HEK293 (cell line): ENCODE data around the gene CFAP69.
A peak's percentile ranks its signal among the peaks of the same experiment; 100 is the strongest.

Experiments used
- BCL11B ChIP-seq: fragments of 450-650 bp; formaldehyde crosslinking; IDR thresholded peaks from 2 replicates; pipeline ENCODE4 v1.5.1; 2016; ENCODE audit warnings: low read depth, missing biosample characterization, missing genetic modification characterization
- INSM2 ChIP-seq: fragments of 450-650 bp; formaldehyde crosslinking; IDR thresholded peaks from 2 replicates; pipeline ENCODE4 v1.5.1; 2016; ENCODE audit warnings: missing biosample characterization, missing genetic modification characterization
- KLF16 ChIP-seq: fragments of 450-650 bp; formaldehyde crosslinking; IDR thresholded peaks from 2 replicates; pipeline ENCODE4 v1.5.1; 2017; ENCODE audit warnings: missing biosample characterization, missing genetic modification characterization
- KLF17 ChIP-seq: fragments of 450-650 bp; formaldehyde crosslinking; IDR thresholded peaks from 2 replicates; pipeline ENCODE4 v1.5.1; 2016; ENCODE audit warnings: missing biosample characterization, missing genetic modification characterization
- KLF9 ChIP-seq: fragments of 450-650 bp; formaldehyde crosslinking; IDR thresholded peaks from 2 replicates; pipeline ENCODE4 v1.5.1; 2016; ENCODE audit warnings: missing biosample characterization, missing genetic modification characterization, low read depth
- PBX3 ChIP-seq: sonication (generic); formaldehyde crosslinking; IDR thresholded peaks from 2 replicates; pipeline ENCODE4 v1.8.1; 2022; ENCODE audit warnings: mild to moderate bottlenecking, moderate library complexity, missing genetic modification reagents
- REPIN1 ChIP-seq: fragments of 450-650 bp; formaldehyde crosslinking; IDR thresholded peaks from 2 replicates; pipeline ENCODE4 v1.5.1; 2017; ENCODE audit warnings: missing biosample characterization, missing genetic modification characterization, low read depth
- SP7 ChIP-seq: fragments of 450-650 bp; formaldehyde crosslinking; IDR thresholded peaks from 2 replicates; pipeline ENCODE4 v1.5.1; 2016; ENCODE audit warnings: missing biosample characterization, missing genetic modification characterization
- YY1 ChIP-seq: fragments of 450-650 bp; formaldehyde crosslinking; IDR thresholded peaks from 2 replicates; pipeline ENCODE4 v1.5.1; 2018; ENCODE audit warnings: missing biosample characterization, missing genetic modification characterization
- ZBTB21 ChIP-seq: fragments of 450-650 bp; formaldehyde crosslinking; IDR thresholded peaks from 2 replicates; pipeline ENCODE4 v1.5.1; 2017; ENCODE audit warnings: missing biosample characterization, missing genetic modification characterization
- ZBTB48 ChIP-seq: fragments of 450-650 bp; formaldehyde crosslinking; IDR thresholded peaks from 2 replicates; pipeline ENCODE4 v1.5.1; 2016; ENCODE audit warnings: missing biosample characterization, missing genetic modification characterization
- ZEB2 ChIP-seq: fragments of 450-650 bp; formaldehyde crosslinking; IDR thresholded peaks from 2 replicates; pipeline ENCODE4 v1.5.1; 2016; ENCODE audit warnings: missing biosample characterization, missing genetic modification characterization
- ZFP37 ChIP-seq: fragments of 450-650 bp; formaldehyde crosslinking; IDR thresholded peaks from 2 replicates; pipeline ENCODE4 v1.5.1; 2016; ENCODE audit warnings: missing biosample characterization, missing genetic modification characterization
- ZNF174 ChIP-seq: fragments of 450-650 bp; formaldehyde crosslinking; IDR thresholded peaks from 2 replicates; pipeline ENCODE4 v1.5.0; 2017; ENCODE audit warnings: missing biosample characterization, mild to moderate bottlenecking, missing genetic modification characterization
- ZNF2 ChIP-seq: fragments of 450-650 bp; formaldehyde crosslinking; IDR thresholded peaks from 2 replicates; pipeline ENCODE4 v1.5.1; 2016; ENCODE audit warnings: missing biosample characterization, missing genetic modification characterization
- ZNF280C ChIP-seq: fragments of 450-650 bp; formaldehyde crosslinking; IDR thresholded peaks from 2 replicates; pipeline ENCODE4 v1.5.1; 2016; ENCODE audit warnings: missing biosample characterization, missing genetic modification characterization
- ZNF324 ChIP-seq: fragments of 450-650 bp; formaldehyde crosslinking; IDR thresholded peaks from 2 replicates; pipeline ENCODE4 v1.5.1; 2016; ENCODE audit warnings: missing biosample characterization, missing genetic modification characterization
- ZNF335 ChIP-seq: fragments of 450-650 bp; formaldehyde crosslinking; conservative IDR thresholded peaks from 2 replicates; pipeline ENCODE4 v1.5.1; 2016; ENCODE audit warnings: missing biosample characterization, missing genetic modification characterization
- ZNF391 ChIP-seq: fragments of 450-650 bp; formaldehyde crosslinking; IDR thresholded peaks from 2 replicates; pipeline ENCODE4 v1.5.1; 2016; ENCODE audit warnings: low read depth, missing biosample characterization, missing genetic modification characterization, borderline replicate concordance
- ZNF394 ChIP-seq: fragments of 450-650 bp; formaldehyde crosslinking; IDR thresholded peaks from 2 replicates; pipeline ENCODE4 v1.5.1; 2016; ENCODE audit warnings: missing biosample characterization, missing genetic modification characterization, mild to moderate bottlenecking, moderate library complexity, borderline replicate concordance
- ZNF501 ChIP-seq: fragments of 450-650 bp; formaldehyde crosslinking; IDR thresholded peaks from 2 replicates; pipeline ENCODE4 v1.5.1; 2016; ENCODE audit warnings: missing biosample characterization, missing genetic modification characterization
- ZNF629 ChIP-seq: fragments of 450-650 bp; formaldehyde crosslinking; IDR thresholded peaks from 2 replicates; pipeline ENCODE4 v1.5.1; 2017; ENCODE audit warnings: missing biosample characterization, missing genetic modification characterization
- ZNF660 ChIP-seq: fragments of 450-650 bp; IDR thresholded peaks from 2 replicates; pipeline ENCODE4 v1.5.1; 2018; ENCODE audit warnings: missing biosample characterization, mild to moderate bottlenecking, missing genetic modification characterization
- ZNF707 ChIP-seq: fragments of 450-650 bp; formaldehyde crosslinking; IDR thresholded peaks from 2 replicates; pipeline ENCODE4 v1.5.1; 2016; ENCODE audit warnings: missing biosample characterization, missing genetic modification characterization
- ZNF747 ChIP-seq: fragments of 450-650 bp; formaldehyde crosslinking; IDR thresholded peaks from 2 replicates; pipeline ENCODE4 v1.5.1; 2016; ENCODE audit warnings: missing biosample characterization, missing genetic modification characterization
- ZNF837 ChIP-seq: fragments of 450-650 bp; formaldehyde crosslinking; IDR thresholded peaks from 2 replicates; pipeline ENCODE4 v1.5.1; 2016; ENCODE audit warnings: missing biosample characterization, missing genetic modification characterization
- TF ChIP-seq, protein P1 (sequence below): fragments of 450-650 bp; formaldehyde crosslinking; IDR thresholded peaks from 2 replicates; pipeline ENCODE4 v1.5.1; 2016; ENCODE audit warnings: missing biosample characterization, missing genetic modification characterization, low read depth
- TF ChIP-seq, protein P2 (sequence below): fragments of 450-650 bp; formaldehyde crosslinking; conservative IDR thresholded peaks from 2 replicates; pipeline ENCODE4 v1.5.1; 2016; ENCODE audit warnings: low read depth, missing biosample characterization, missing genetic modification characterization

The CFAP69 gene

GRCh38 chr7:90346336-90347125, 101.6 kb downstream of the CFAP69 start, which contains the start of gene GTPBP10 (continued):
- TF ChIP-seq ZNF280C = no peak
- TF ChIP-seq PBX3 (CRISPR knock-in tag) = 0 out of 2 replicates have a peak, but pooled peaks have one; percentile 35
- TF ChIP-seq ZNF2 = peak; percentile 88
- TF ChIP-seq ZNF174 = no peak
- peak; percentile 77 for TF ChIP-seq ZNF335 (tag by site-specific recombination)
- 0 out of 2 replicates have a peak, but pooled peaks have one; percentile 34 for TF ChIP-seq ZEB2 (tag by site-specific recombination)
- TF ChIP-seq, protein P1, sequence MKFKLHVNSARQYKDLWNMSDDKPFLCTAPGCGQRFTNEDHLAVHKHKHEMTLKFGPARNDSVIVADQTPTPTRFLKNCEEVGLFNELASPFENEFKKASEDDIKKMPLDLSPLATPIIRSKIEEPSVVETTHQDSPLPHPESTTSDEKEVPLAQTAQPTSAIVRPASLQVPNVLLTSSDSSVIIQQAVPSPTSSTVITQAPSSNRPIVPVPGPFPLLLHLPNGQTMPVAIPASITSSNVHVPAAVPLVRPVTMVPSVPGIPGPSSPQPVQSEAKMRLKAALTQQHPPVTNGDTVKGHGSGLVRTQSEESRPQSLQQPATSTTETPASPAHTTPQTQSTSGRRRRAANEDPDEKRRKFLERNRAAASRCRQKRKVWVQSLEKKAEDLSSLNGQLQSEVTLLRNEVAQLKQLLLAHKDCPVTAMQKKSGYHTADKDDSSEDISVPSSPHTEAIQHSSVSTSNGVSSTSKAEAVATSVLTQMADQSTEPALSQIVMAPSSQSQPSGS (tag by site-specific recombination) = peak; percentile 40; the same call in 1 of the 2 replicates
- 0 out of 2 replicates have a peak, but pooled peaks have one; percentile 15 for TF ChIP-seq KLF17
- no peak for TF ChIP-seq BCL11B (tag by site-specific recombination)
- TF ChIP-seq ZNF707 (tag by site-specific recombination) = no peak
- peak; percentile 78; the same call in 1 of the 2 replicates for TF ChIP-seq ZNF324 (tag by site-specific recombination)
- no peak for TF ChIP-seq REPIN1
- TF ChIP-seq ZNF660 (tag by site-specific recombination) = peak; percentile 45; the same call in 1 of the 2 replicates
- TF ChIP-seq ZNF747 (tag by site-specific recombination) = no peak
- no peak for TF ChIP-seq ZNF837 (tag by site-specific recombination)
- 0 out of 2 replicates have a peak, but pooled peaks have one; percentile 16 for TF ChIP-seq ZBTB48
- TF ChIP-seq ZFP37 (tag by site-specific recombination) = peak; percentile 69
- TF ChIP-seq, protein P2, sequence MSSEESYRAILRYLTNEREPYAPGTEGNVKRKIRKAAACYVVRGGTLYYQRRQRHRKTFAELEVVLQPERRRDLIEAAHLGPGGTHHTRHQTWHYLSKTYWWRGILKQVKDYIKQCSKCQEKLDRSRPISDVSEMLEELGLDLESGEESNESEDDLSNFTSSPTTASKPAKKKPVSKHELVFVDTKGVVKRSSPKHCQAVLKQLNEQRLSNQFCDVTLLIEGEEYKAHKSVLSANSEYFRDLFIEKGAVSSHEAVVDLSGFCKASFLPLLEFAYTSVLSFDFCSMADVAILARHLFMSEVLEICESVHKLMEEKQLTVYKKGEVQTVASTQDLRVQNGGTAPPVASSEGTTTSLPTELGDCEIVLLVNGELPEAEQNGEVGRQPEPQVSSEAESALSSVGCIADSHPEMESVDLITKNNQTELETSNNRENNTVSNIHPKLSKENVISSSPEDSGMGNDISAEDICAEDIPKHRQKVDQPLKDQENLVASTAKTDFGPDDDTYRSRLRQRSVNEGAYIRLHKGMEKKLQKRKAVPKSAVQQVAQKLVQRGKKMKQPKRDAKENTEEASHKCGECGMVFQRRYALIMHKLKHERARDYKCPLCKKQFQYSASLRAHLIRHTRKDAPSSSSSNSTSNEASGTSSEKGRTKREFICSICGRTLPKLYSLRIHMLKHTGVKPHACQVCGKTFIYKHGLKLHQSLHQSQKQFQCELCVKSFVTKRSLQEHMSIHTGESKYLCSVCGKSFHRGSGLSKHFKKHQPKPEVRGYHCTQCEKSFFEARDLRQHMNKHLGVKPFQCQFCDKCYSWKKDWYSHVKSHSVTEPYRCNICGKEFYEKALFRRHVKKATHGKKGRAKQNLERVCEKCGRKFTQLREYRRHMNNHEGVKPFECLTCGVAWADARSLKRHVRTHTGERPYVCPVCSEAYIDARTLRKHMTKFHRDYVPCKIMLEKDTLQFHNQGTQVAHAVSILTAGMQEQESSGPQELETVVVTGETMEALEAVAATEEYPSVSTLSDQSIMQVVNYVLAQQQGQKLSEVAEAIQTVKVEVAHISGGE (tag by site-specific recombination) = peak; percentile 82
- TF ChIP-seq KLF9 (tag by site-specific recombination) = peak; percentile 46; the same call in 1 of the 2 replicates
- peak; percentile 42; the same call in 1 of the 2 replicates for TF ChIP-seq YY1
- TF ChIP-seq ZNF629 (tag by site-specific recombination) = peak; percentile 95
- TF ChIP-seq INSM2 (tag by site-specific recombination) = 0 out of 2 replicates have a peak, but pooled peaks have one; percentile 29
- peak; percentile 82; the same call in 1 of the 2 replicates for TF ChIP-seq ZNF501 (tag by site-specific recombination)
- TF ChIP-seq KLF16 (tag by site-specific recombination) = peak; percentile 91; the same call in 1 of the 2 replicates
- TF ChIP-seq ZNF391 = 0 out of 2 replicates have a peak, but pooled peaks have one; percentile 21
- TF ChIP-seq ZBTB21 (tag by site-specific recombination) = peak; percentile 91
- peak; percentile 51 for TF ChIP-seq SP7 (tag by site-specific recombination)
- TF ChIP-seq ZNF394 (tag by site-specific recombination) = 0 out of 2 replicates have a peak, but pooled peaks have one; percentile 11
